A549 (cell line): Measurements from ENCODE around the gene CFHR2. TPM values are rescaled to one million over a fixed set of nuclear protein-coding genes. Genes with fewer than 3 reads are reported as not detected.
A peak's percentile ranks its signal among the peaks of the same experiment; 100 is the strongest.

Source experiments
- ATAC-seq, 2 experiments: fragments of 200-7000 bp in 1 of 2; fragments of >200 bp in 1 of 2; cut with Nextera tagmentation in 1 of 2; cut with Tn5 transposase in 1 of 2; 3 replicates each; pipeline versions ENCODE4 v1.8.0 to v1.9.1; 2018 to 2020; ENCODE audit warnings: mild to moderate bottlenecking in 1 of 2, moderate library complexity in 1 of 2
- CTCF ChIA-PET: fragments of 300-600 bp; sonication (Branson Sonifier 250); formaldehyde crosslinking; extraction: SDS; loops from one replicate; lab custom pipeline; 2021; ENCODE audit warnings: antibody characterized with exemption, inconsistent platforms; lab: Yijun Ruan, JAX
- POLR2A ChIA-PET: fragments of 350-600 bp; formaldehyde crosslinking; extraction: SDS; loops from one replicate; lab custom pipeline; 2021; ENCODE audit warnings: antibody characterized with exemption, inconsistent platforms; lab: Yijun Ruan, JAX
- DNase-seq, 2 experiments: peaks; one replicate each; pipeline versions ENCODE4 v3.0.0 to v3.0.0-alpha.2; 2011 to 2016; ENCODE audit warnings: low read depth in 1 of 2, low spot score in 1 of 2
- FAIRE-seq: peaks from 2 replicates; lab custom pipeline; 2011; peaks lifted over from hg19 to GRCh38; lab: Jason Lieb, UNC
- H3K27ac ChIP-seq, 2 experiments: fragments of >200 bp; sonication (Bioruptor Twin); formaldehyde crosslinking; 3 replicates each; pipeline ENCODE4 v1.5.1; 2016 to 2017
- H3K4me1 ChIP-seq: fragments of >200 bp; sonication (Bioruptor Twin); formaldehyde crosslinking; 3 replicates; pipeline ENCODE4 v1.6.1; 2016
- H3K4me2 ChIP-seq: fragments of >200 bp; sonication (Bioruptor Twin); formaldehyde crosslinking; 3 replicates; pipeline ENCODE4 v1.6.1; 2016
- H3K4me3 ChIP-seq: fragments of >200 bp; sonication (Bioruptor Twin); formaldehyde crosslinking; 3 replicates; pipeline ENCODE4 v1.5.1; 2016
- H3K9me3 ChIP-seq: fragments of >200 bp; sonication (Bioruptor Twin); formaldehyde crosslinking; 3 replicates; pipeline ENCODE4 v1.6.1; 2016
- CBX2 ChIP-seq: fragments of 200-600 bp; sonication (generic); IDR thresholded peaks from 2 replicates; pipeline ENCODE4 v1.6.1; 2016; ENCODE audit warnings: low read depth, mild to moderate bottlenecking, borderline replicate concordance
- CEBPB ChIP-seq, 2 experiments: fragments of >200 bp in 1 of 2; sonication (Bioruptor Twin) in 1 of 2; formaldehyde crosslinking in 1 of 2; IDR thresholded peaks; 2 replicates each; pipeline ENCODE4 v1.6.1; 2012 to 2016
- E2F6 ChIP-seq: IDR thresholded peaks from 2 replicates; pipeline ENCODE4 v1.6.1; 2012; ENCODE audit warnings: low read depth, borderline replicate concordance
- EHMT2 ChIP-seq: fragments of 200-600 bp; sonication (generic); IDR thresholded peaks from 2 replicates; pipeline ENCODE4 v1.6.1; 2016; ENCODE audit warnings: antibody characterized with exemption, low read depth, mild to moderate bottlenecking, moderate library complexity
- EP300 ChIP-seq, 2 experiments: fragments of >200 bp; sonication (Bioruptor Twin); formaldehyde crosslinking; IDR thresholded peaks; 2 replicates in 1 of 2; 3 replicates in 1 of 2; pipeline ENCODE4 v1.6.1; 2016 to 2017
- FOSL2 ChIP-seq, 2 experiments: fragments of 450-650 bp in 1 of 2; fragments of >200 bp in 1 of 2; sonication (Bioruptor Twin) in 1 of 2; formaldehyde crosslinking; IDR thresholded peaks; 2 replicates each; pipeline versions ENCODE4 v1.5.0 to v1.6.1; 2016 to 2020; ENCODE audit warnings: mild to moderate bottlenecking in 1 of 2, moderate library complexity in 1 of 2
- FOXS1 ChIP-seq: fragments of 250-450 bp; sonication (Bioruptor Pico); IDR thresholded peaks from 2 replicates; pipeline ENCODE4 v1.5.0; 2020; ENCODE audit warnings: mild to moderate bottlenecking, moderate library complexity
- HMGXB4 ChIP-seq: fragments of 250-450 bp; sonication (Bioruptor Pico); IDR thresholded peaks from 2 replicates; pipeline ENCODE4 v1.5.0; 2021; ENCODE audit warnings: mild to moderate bottlenecking, moderate library complexity, borderline replicate concordance
- KDM5A ChIP-seq: fragments of 200-600 bp; sonication (generic); IDR thresholded peaks from 2 replicates; pipeline ENCODE4 v1.6.1; 2016; ENCODE audit warnings: antibody characterized with exemption, mild to moderate bottlenecking
- MAFK ChIP-seq: fragments of 450-650 bp; IDR thresholded peaks from 2 replicates; pipeline ENCODE4 v1.6.1; 2014; ENCODE audit not compliant: partially characterized antibody
- POLR2A ChIP-seq: IDR thresholded peaks from 2 replicates; pipeline ENCODE4 v1.6.1; 2012; ENCODE audit warnings: mild to moderate bottlenecking, low read length
- USF2 ChIP-seq: fragments of 450-650 bp; IDR thresholded peaks from 2 replicates; pipeline ENCODE4 v1.6.1; 2014; ENCODE audit warnings: antibody characterized with exemption
- ZC3H11A ChIP-seq: fragments of 450-650 bp; IDR thresholded peaks from 2 replicates; pipeline ENCODE4 v1.6.1; 2014; ENCODE audit warnings: antibody characterized with exemption, mild to moderate bottlenecking
- WGBS: methylation state at CpG from one replicate; pipeline ENCODE4 v1.1.6; 2017; ENCODE audit errors: missing lambda C conversion rate; 5-methylcytosine and 5-hydroxymethylcytosine counted together
- polyA plus RNA-seq, 4 experiments: library from polyadenylated mRNA; depleted of rRNA in 3 of 4; stranded (reverse); fragments of >200 nt; fragmentation: RNase III in 1 of 4; extraction: RNeasy Plus Mini Kit Qiagen cat#74134 plus additional on column Dnase treatment in 1 of 4; gene quantifications; 2 replicates in 3 of 4; 3 replicates in 1 of 4; pipeline ENCODE4 v1.2.3, GENCODE V29; 2011 to 2017
- TF ChIP-seq, protein P1 (sequence below): IDR thresholded peaks from 2 replicates; pipeline ENCODE4 v1.6.1; 2012
- TF ChIP-seq, protein P2 (sequence below): fragments of >200 bp; sonication (Bioruptor Twin); formaldehyde crosslinking; IDR thresholded peaks from 3 replicates; pipeline ENCODE4 v1.6.1; 2016
- TF ChIP-seq, protein P3 (sequence below): fragments of 250-450 bp; sonication (Bioruptor Pico); IDR thresholded peaks from 2 replicates; pipeline ENCODE4 v1.5.0; 2020; ENCODE audit warnings: low read depth, mild to moderate bottlenecking, moderate library complexity
- TF ChIP-seq, protein P4 (sequence below): fragments of 200-600 bp; sonication (generic); IDR thresholded peaks from 2 replicates; pipeline ENCODE4 v1.6.1; 2016; ENCODE audit warnings: antibody characterized with exemption, mild to moderate bottlenecking, moderate library complexity

CFHR2 gene
- polyA plus RNA-seq, 2 of the 4 experiments (the other 2 are of a cell fraction), result not detected

- FAIRE-seq, result no peak
- no peak for DNase-seq
- TF ChIP-seq FOXS1 (CRISPR knock-in tag), result no peak
- no peak for TF ChIP-seq CEBPB (IDR thresholded peaks at IDR 0.05)
- TF ChIP-seq ZC3H11A, result no peak
- no peak for TF ChIP-seq KDM5A
- no peak for TF ChIP-seq CBX2
- TF ChIP-seq, protein P1, sequence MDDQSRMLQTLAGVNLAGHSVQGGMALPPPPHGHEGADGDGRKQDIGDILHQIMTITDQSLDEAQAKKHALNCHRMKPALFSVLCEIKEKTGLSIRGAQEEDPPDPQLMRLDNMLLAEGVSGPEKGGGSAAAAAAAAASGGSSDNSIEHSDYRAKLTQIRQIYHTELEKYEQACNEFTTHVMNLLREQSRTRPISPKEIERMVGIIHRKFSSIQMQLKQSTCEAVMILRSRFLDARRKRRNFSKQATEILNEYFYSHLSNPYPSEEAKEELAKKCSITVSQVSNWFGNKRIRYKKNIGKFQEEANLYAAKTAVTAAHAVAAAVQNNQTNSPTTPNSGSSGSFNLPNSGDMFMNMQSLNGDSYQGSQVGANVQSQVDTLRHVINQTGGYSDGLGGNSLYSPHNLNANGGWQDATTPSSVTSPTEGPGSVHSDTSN, result no peak
- TF ChIP-seq EHMT2, result no peak
- TF ChIP-seq, protein P2, sequence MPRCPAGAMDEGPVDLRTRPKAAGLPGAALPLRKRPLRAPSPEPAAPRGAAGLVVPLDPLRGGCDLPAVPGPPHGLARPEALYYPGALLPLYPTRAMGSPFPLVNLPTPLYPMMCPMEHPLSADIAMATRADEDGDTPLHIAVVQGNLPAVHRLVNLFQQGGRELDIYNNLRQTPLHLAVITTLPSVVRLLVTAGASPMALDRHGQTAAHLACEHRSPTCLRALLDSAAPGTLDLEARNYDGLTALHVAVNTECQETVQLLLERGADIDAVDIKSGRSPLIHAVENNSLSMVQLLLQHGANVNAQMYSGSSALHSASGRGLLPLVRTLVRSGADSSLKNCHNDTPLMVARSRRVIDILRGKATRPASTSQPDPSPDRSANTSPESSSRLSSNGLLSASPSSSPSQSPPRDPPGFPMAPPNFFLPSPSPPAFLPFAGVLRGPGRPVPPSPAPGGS, result no peak
- TF ChIP-seq E2F6, result no peak
- TF ChIP-seq EP300 (IDR thresholded peaks at IDR 0.05), result no peak
- TF ChIP-seq, protein P3, sequence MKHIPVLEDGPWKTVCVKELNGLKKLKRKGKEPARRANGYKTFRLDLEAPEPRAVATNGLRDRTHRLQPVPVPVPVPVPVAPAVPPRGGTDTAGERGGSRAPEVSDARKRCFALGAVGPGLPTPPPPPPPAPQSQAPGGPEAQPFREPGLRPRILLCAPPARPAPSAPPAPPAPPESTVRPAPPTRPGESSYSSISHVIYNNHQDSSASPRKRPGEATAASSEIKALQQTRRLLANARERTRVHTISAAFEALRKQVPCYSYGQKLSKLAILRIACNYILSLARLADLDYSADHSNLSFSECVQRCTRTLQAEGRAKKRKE (CRISPR knock-in tag), result no peak
- no peak for TF ChIP-seq POLR2A
- no peak for TF ChIP-seq USF2
- no peak for TF ChIP-seq FOSL2 (IDR thresholded peaks at IDR 0.05)
- no peak for TF ChIP-seq FOSL2 (CRISPR knock-in tag; IDR thresholded peaks at IDR 0.05)
- TF ChIP-seq, protein P4, sequence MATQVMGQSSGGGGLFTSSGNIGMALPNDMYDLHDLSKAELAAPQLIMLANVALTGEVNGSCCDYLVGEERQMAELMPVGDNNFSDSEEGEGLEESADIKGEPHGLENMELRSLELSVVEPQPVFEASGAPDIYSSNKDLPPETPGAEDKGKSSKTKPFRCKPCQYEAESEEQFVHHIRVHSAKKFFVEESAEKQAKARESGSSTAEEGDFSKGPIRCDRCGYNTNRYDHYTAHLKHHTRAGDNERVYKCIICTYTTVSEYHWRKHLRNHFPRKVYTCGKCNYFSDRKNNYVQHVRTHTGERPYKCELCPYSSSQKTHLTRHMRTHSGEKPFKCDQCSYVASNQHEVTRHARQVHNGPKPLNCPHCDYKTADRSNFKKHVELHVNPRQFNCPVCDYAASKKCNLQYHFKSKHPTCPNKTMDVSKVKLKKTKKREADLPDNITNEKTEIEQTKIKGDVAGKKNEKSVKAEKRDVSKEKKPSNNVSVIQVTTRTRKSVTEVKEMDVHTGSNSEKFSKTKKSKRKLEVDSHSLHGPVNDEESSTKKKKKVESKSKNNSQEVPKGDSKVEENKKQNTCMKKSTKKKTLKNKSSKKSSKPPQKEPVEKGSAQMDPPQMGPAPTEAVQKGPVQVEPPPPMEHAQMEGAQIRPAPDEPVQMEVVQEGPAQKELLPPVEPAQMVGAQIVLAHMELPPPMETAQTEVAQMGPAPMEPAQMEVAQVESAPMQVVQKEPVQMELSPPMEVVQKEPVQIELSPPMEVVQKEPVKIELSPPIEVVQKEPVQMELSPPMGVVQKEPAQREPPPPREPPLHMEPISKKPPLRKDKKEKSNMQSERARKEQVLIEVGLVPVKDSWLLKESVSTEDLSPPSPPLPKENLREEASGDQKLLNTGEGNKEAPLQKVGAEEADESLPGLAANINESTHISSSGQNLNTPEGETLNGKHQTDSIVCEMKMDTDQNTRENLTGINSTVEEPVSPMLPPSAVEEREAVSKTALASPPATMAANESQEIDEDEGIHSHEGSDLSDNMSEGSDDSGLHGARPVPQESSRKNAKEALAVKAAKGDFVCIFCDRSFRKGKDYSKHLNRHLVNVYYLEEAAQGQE, result no peak
- ChIA-PET CTCF (no interaction called here), POLR2A (no interaction called here)
- Histone ChIP-seq H3K9me3 (no peaks in the 10 kb centered on the region), H3K4me2 (no peak overlapping the region), H3K27ac (no peak overlapping the region), H3K4me1 (peaks cover 4% of the 10 kb centered on the region; the same call in 1 of the 3 replicates), H3K4me3 (no peak overlapping the region)
- no peak for ATAC-seq
- WGBS, result 65% methylated on average over 2 of the region's 2 CpGs
These were observed 50.4 kb downstream of the CFHR2 start for GRCh38 chr1:196993916-196994315.

- Histone ChIP-seq H3K4me2 (no peak overlapping the region), H3K4me1 (no peaks in the 10 kb centered on the region; the same call in 2 of the 3 replicates), H3K4me3 (no peak overlapping the region), H3K27ac (no peak overlapping the region), H3K9me3 (no peaks in the 10 kb centered on the region)
- TF ChIP-seq HMGXB4 (CRISPR knock-in tag) (no peak), MAFK (peak; percentile 17), FOSL2 (IDR thresholded peaks at IDR 0.05) (no peak), FOSL2 (CRISPR knock-in tag; IDR thresholded peaks at IDR 0.05) (peak; percentile 17; the same call in 1 of the 2 replicates)
- DNase-seq (no peak), FAIRE-seq (no peak), ATAC-seq (no peak)
- CTCF ChIA-PET, result no interaction called here
- POLR2A ChIA-PET, result no interaction called here
- 85% methylated on average over 1 of the region's 1 CpG for WGBS
These were observed 53.9 kb downstream of the CFHR2 start for GRCh38 chr1:196997423-196997822.
